Measurements from ENCODE around the gene PLA2G3. TPM values are rescaled to one million over a fixed set of nuclear protein-coding genes. Genes with fewer than 3 reads are reported as not detected.
A peak's percentile ranks its signal among the peaks of the same experiment; 100 is the strongest.

The PLA2G3 gene
- total and polyA plus RNA-seq, 5 donors: not detected

GRCh38 chr22:31170971-31171370 is 30.7 kb upstream of the PLA2G3 start:
- ATAC-seq (no peak), DNase-seq (no peak)
- no peak overlapping the region for H3K27ac ChIP-seq (ENCODE audit: low read length)
- H3K27me3 ChIP-seq (ENCODE audit: control insufficient read depth, insufficient read depth): no peaks in the 10 kb centered on the region
- H3K9me3 ChIP-seq (ENCODE audit: control insufficient read depth, low read length): no peaks in the 10 kb centered on the region
- no peak overlapping the region for H3K4me3 ChIP-seq (ENCODE audit: low read length)
- WGBS: 98% methylated on average over 4 of the region's 4 CpGs
- peaks cover 9% of the 10 kb centered on the region for H3K4me1 ChIP-seq (ENCODE audit: control insufficient read depth, insufficient read depth, low read length)
- intact Hi-C loops (cut with DNase I): no loop called here

- ATAC-seq: no peak
- 35% methylated on average over 5 of the region's 5 CpGs for WGBS
- H3K4me3 ChIP-seq (ENCODE audit: low read length): no peak overlapping the region
Observed at GRCh38 chr22:31162015-31162765, 21.9 kb upstream of the PLA2G3 start.

GRCh38 chr22:31161386-31161785 is 21.1 kb upstream of the PLA2G3 start:
- H3K4me1 ChIP-seq (ENCODE audit: control insufficient read depth, insufficient read depth, low read length): peaks cover 2% of the 10 kb centered on the region
- intact Hi-C loops (cut with DNase I): no loop called here
- no peaks in the 10 kb centered on the region for H3K27me3 ChIP-seq (ENCODE audit: control insufficient read depth, insufficient read depth)
- no peak overlapping the region for H3K27ac ChIP-seq (ENCODE audit: low read length)
- no peaks in the 10 kb centered on the region for H3K9me3 ChIP-seq (ENCODE audit: control insufficient read depth, low read length)
- DNase-seq (no peak), ATAC-seq (no peak)
- H3K4me3 ChIP-seq (ENCODE audit: low read length): no peak overlapping the region

More at GRCh38 chr22:31162015-31162765, 21.9 kb upstream of the PLA2G3 start:
- intact Hi-C loops (cut with DNase I): no loop called here
- peaks cover 2% of the 10 kb centered on the region for H3K4me1 ChIP-seq (ENCODE audit: control insufficient read depth, insufficient read depth, low read length)
- no peaks in the 10 kb centered on the region for H3K27me3 ChIP-seq (ENCODE audit: control insufficient read depth, insufficient read depth)
- no peak for DNase-seq
- H3K9me3 ChIP-seq (ENCODE audit: control insufficient read depth, low read length): no peaks in the 10 kb centered on the region
- no peak overlapping the region for H3K27ac ChIP-seq (ENCODE audit: low read length)

- no peaks in the 10 kb centered on the region for H3K27me3 ChIP-seq (ENCODE audit: control insufficient read depth, insufficient read depth)
- H3K4me1 ChIP-seq (ENCODE audit: control insufficient read depth, insufficient read depth, low read length): peaks cover 2% of the 10 kb centered on the region
- H3K27ac ChIP-seq (ENCODE audit: low read length): peak overlapping the region; percentile 99
- intact Hi-C loops (cut with DNase I): no loop called here
- DNase-seq: no peak
- 2% methylated on average over 32 of the region's 32 CpGs for WGBS
- peak; percentile 38 to 57 for ATAC-seq
- H3K9me3 ChIP-seq (ENCODE audit: control insufficient read depth, low read length): no peaks in the 10 kb centered on the region
- peak overlapping the region; percentile 98 for H3K4me3 ChIP-seq (ENCODE audit: low read length)
Observed at GRCh38 chr22:31160328-31160978, 20.1 kb upstream of the PLA2G3 start.

- DNase-seq: no peak
- no peaks in the 10 kb centered on the region for H3K27me3 ChIP-seq (ENCODE audit: control insufficient read depth, insufficient read depth)
- 16% methylated on average over 3 of the region's 3 CpGs for WGBS
- H3K4me1 ChIP-seq (ENCODE audit: control insufficient read depth, insufficient read depth, low read length): no peaks in the 10 kb centered on the region
- no peak overlapping the region for H3K27ac ChIP-seq (ENCODE audit: low read length)
- peak in 1 of 2 donors; percentile 41 for ATAC-seq
- H3K4me3 ChIP-seq (ENCODE audit: low read length): no peak overlapping the region
- H3K9me3 ChIP-seq (ENCODE audit: control insufficient read depth, low read length): no peaks in the 10 kb centered on the region
- intact Hi-C loops (cut with DNase I): loop anchor here in 1 of 4 donors (10.0 kb wide), 1 partner anchor 211 kb away; no protein-coding TSS in a partner anchor
Observed at GRCh38 chr22:31155422-31155821, 15.1 kb upstream of the PLA2G3 start.

GRCh38 chr22:31154975-31155374 is 14.7 kb upstream of the PLA2G3 start:
- ATAC-seq: no peak
- no peaks in the 10 kb centered on the region for H3K4me1 ChIP-seq (ENCODE audit: control insufficient read depth, insufficient read depth, low read length)

GRCh38 chr22:31153357-31153756 is 13.0 kb upstream of the PLA2G3 start:
- H3K27ac ChIP-seq (ENCODE audit: low read length): no peak overlapping the region
- intact Hi-C loops (cut with DNase I): loop anchor here in 1 of 4 donors (10.0 kb wide), 1 partner anchor 209 kb away; no protein-coding TSS in a partner anchor
- no peaks in the 10 kb centered on the region for H3K4me1 ChIP-seq (ENCODE audit: control insufficient read depth, insufficient read depth, low read length)
- ATAC-seq (no peak), DNase-seq (no peak)
- H3K9me3 ChIP-seq (ENCODE audit: control insufficient read depth, low read length): no peaks in the 10 kb centered on the region
- WGBS: 68% methylated on average over 3 of the region's 3 CpGs
- H3K4me3 ChIP-seq (ENCODE audit: low read length): no peak overlapping the region
- no peaks in the 10 kb centered on the region for H3K27me3 ChIP-seq (ENCODE audit: control insufficient read depth, insufficient read depth)

More at GRCh38 chr22:31154975-31155374, 14.7 kb upstream of the PLA2G3 start:
- DNase-seq: no peak
- Histone ChIP-seq H3K4me3 (ENCODE audit: low read length) (no peak overlapping the region), H3K9me3 (ENCODE audit: control insufficient read depth, low read length) (no peaks in the 10 kb centered on the region), H3K27ac (ENCODE audit: low read length) (peak overlapping the region; percentile 8), H3K27me3 (ENCODE audit: control insufficient read depth, insufficient read depth) (no peaks in the 10 kb centered on the region)
- intact Hi-C loops (cut with DNase I): loop anchor here in 1 of 4 donors (10.0 kb wide), 1 partner anchor 210 kb away; no protein-coding TSS in a partner anchor
- 74% methylated on average over 1 of the region's 1 CpG for WGBS

- Histone ChIP-seq H3K4me3 (ENCODE audit: low read length) (no peak overlapping the region), H3K9me3 (ENCODE audit: control insufficient read depth, low read length) (no peaks in the 10 kb centered on the region), H3K27ac (ENCODE audit: low read length) (no peak overlapping the region), H3K4me1 (ENCODE audit: control insufficient read depth, insufficient read depth, low read length) (no peaks in the 10 kb centered on the region), H3K27me3 (ENCODE audit: control insufficient read depth, insufficient read depth) (no peaks in the 10 kb centered on the region)
- DNase-seq (no peak), ATAC-seq (no peak)
- intact Hi-C loops (cut with DNase I): loop anchor here in 1 of 4 donors (10.0 kb wide), 1 partner anchor 207 kb away; no protein-coding TSS in a partner anchor
- 90% methylated on average over 2 of the region's 2 CpGs for WGBS
Observed at GRCh38 chr22:31151872-31152271, 11.6 kb upstream of the PLA2G3 start.

- no peak for DNase-seq
- intact Hi-C loops (cut with DNase I): loop anchor here in 1 of 4 donors (10.0 kb wide), 1 partner anchor 206 kb away; no protein-coding TSS in a partner anchor
- H3K9me3 ChIP-seq (ENCODE audit: control insufficient read depth, low read length): no peaks in the 10 kb centered on the region
- 91% methylated on average over 3 of the region's 3 CpGs for WGBS
- no peaks in the 10 kb centered on the region for H3K4me1 ChIP-seq (ENCODE audit: control insufficient read depth, insufficient read depth, low read length)
- no peak overlapping the region for H3K27ac ChIP-seq (ENCODE audit: low read length)
- no peak for ATAC-seq
- no peak overlapping the region for H3K4me3 ChIP-seq (ENCODE audit: low read length)
- no peaks in the 10 kb centered on the region for H3K27me3 ChIP-seq (ENCODE audit: control insufficient read depth, insufficient read depth)
Observed at GRCh38 chr22:31150615-31151014, 10.3 kb upstream of the PLA2G3 start.

- intact Hi-C loops (cut with DNase I): loop anchor here in 3 of 4 donors (2.0 to 10.0 kb wide), 6 partner anchors 37 to 204 kb away; partner anchors contain the start of gene SELENOM (in 1 of the 3)
- DNase-seq: peak; percentile 79 to 89 (median 88)
Observed at GRCh38 chr22:31148953-31149627, 8.8 kb upstream of the PLA2G3 start.

More at GRCh38 chr22:31148953-31149627, 8.8 kb upstream of the PLA2G3 start:
- Histone ChIP-seq H3K4me3 (ENCODE audit: low read length) (no peak overlapping the region), H3K9me3 (ENCODE audit: control insufficient read depth, low read length) (no peaks in the 10 kb centered on the region), H3K27me3 (ENCODE audit: control insufficient read depth, insufficient read depth) (no peaks in the 10 kb centered on the region), H3K4me1 (ENCODE audit: control insufficient read depth, insufficient read depth, low read length) (no peaks in the 10 kb centered on the region), H3K27ac (ENCODE audit: low read length) (peak overlapping the region; percentile 65)
- WGBS: 10% methylated on average over 5 of the region's 5 CpGs
- peak; percentile 95 to 96 for ATAC-seq
